Loucy (cell line): ENCODE data around the gene HOXB8.

ENCODE experiments used
- CTCF ChIP-seq: fragments of 200-600 bp; sonication (generic); conservative IDR thresholded peaks from 2 replicates; pipeline ENCODE4 v1.5.1; 2014; ENCODE audit warnings: mild to moderate bottlenecking, antibody characterized with exemption, low read length
- EZH2phosphoT487 ChIP-seq: fragments of 200-600 bp; IDR thresholded peaks from 2 replicates; pipeline ENCODE4 v1.6.1; 2018; ENCODE audit warnings: antibody characterized with exemption, mild to moderate bottlenecking, moderate library complexity, borderline replicate concordance

DNA sequence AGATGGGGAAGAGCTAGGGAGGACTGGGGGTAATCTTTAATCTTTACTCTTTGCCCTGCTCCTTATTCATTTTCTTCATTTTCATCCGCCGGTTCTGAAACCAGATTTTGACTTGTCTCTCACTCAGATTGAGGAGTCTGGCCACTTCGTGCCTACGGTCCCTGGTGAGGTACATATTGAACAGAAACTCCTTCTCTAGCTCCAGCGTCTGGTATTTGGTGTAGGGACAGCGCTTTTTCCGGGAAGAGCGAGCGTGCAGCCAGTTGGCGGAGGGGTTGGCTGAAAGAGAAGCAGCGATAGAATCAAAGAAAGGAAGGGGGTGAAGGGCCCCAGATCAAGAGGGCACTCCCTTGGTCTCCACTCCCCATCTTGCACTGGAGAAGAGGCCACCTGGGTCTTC lies 7.8 kb upstream of the HOXB8 start:
- no peak for TF ChIP-seq CTCF
- TF ChIP-seq EZH2phosphoT487: no peak
